Measurements from ENCODE around the gene CARS1.
"Not testable (repeated sequence)": the region's sequence is repeated elsewhere in the genome, so short reads cannot be mapped to it uniquely, and the experiment has no call there.

Gene CARS1

GRCh38 chr11:3089236-3090061 lies 32.2 kb upstream of the CARS1 start:
- no peak for DNase-seq

GRCh38 chr11:3088806-3089205 lies 31.6 kb upstream of the CARS1 start:
- DNase-seq = no peak

- DNase-seq = no peak
Measured at GRCh38 chr11:3087821-3088800, 30.9 kb upstream of the CARS1 start.

- no peak for DNase-seq
Measured at GRCh38 chr11:3087373-3087772, 30.1 kb upstream of the CARS1 start.

- DNase-seq = no peak
Measured at GRCh38 chr11:3086671-3087150, 29.5 kb upstream of the CARS1 start.

- no peak for DNase-seq
Measured at GRCh38 chr11:3086114-3086513, 28.9 kb upstream of the CARS1 start.

- no peak for DNase-seq
Measured at GRCh38 chr11:3085052-3085451, 27.8 kb upstream of the CARS1 start.

- DNase-seq = no peak
Measured at GRCh38 chr11:3083321-3083720, 26.1 kb upstream of the CARS1 start.

- no peak for DNase-seq
Measured at GRCh38 chr11:3081386-3081751, 24.1 kb upstream of the CARS1 start.

- no peak for DNase-seq
Measured at GRCh38 chr11:3080733-3081385, 23.6 kb upstream of the CARS1 start.

GRCh38 chr11:3080104-3080503 lies 22.9 kb upstream of the CARS1 start:
- DNase-seq = no peak

GRCh38 chr11:3077846-3078440 lies 20.7 kb upstream of the CARS1 start:
- no peak for DNase-seq

GRCh38 chr11:3077189-3077836 lies 20.1 kb upstream of the CARS1 start:
- DNase-seq = no peak

GRCh38 chr11:3074912-3075589 lies 17.8 kb upstream of the CARS1 start:
- no peak for DNase-seq

- no peak for DNase-seq
Measured at GRCh38 chr11:3073029-3073435, 15.8 kb upstream of the CARS1 start.

- no peak for DNase-seq
Measured at GRCh38 chr11:3069425-3069824, 12.2 kb upstream of the CARS1 start.

- not testable (repeated sequence) for DNase-seq
Measured at GRCh38 chr11:3066308-3066707, 9.1 kb upstream of the CARS1 start.

GRCh38 chr11:3064709-3065108 lies 7.5 kb upstream of the CARS1 start:
- DNase-seq = not testable (repeated sequence)

- DNase-seq = not testable (repeated sequence)
Measured at GRCh38 chr11:3063876-3064275, 6.7 kb upstream of the CARS1 start.

- not testable (repeated sequence) for DNase-seq
Measured at GRCh38 chr11:3063432-3063831, 6.2 kb upstream of the CARS1 start.

- DNase-seq = no peak
Measured at GRCh38 chr11:3060436-3061025, 3.3 kb upstream of the CARS1 start.

Data from activated CD8-positive, alpha-beta memory T cell treated with anti-CD3 and anti-CD28 coated beads for 24 hours (primary cell).